MCF 10A (cell line): ENCODE measurements around the gene LRRK1. TPM values are rescaled to one million over a fixed set of nuclear protein-coding genes. Genes with fewer than 3 reads are reported as not detected.

Experiments
- BruUV-seq: library from RNA; stranded (reverse); fragments of 400-500 nt; replicated peaks from 2 replicates; lab custom pipeline; 2021; lab: Mats Ljungman, UMichigan
- CTCF ChIA-PET: fragments of 300-600 bp; sonication (Branson Sonifier 250); formaldehyde crosslinking; extraction: SDS; loops from one replicate; lab custom pipeline; 2021; ENCODE audit warnings: antibody characterized with exemption, inconsistent platforms; lab: Yijun Ruan, JAX
- POLR2A ChIA-PET: fragments of 300-600, 350-650 bp; sonication (Branson Sonifier 250); formaldehyde crosslinking; extraction: SDS; loops from one replicate; lab custom pipeline; 2020; ENCODE audit warnings: antibody characterized with exemption, inconsistent platforms; lab: Yijun Ruan, JAX
- DNase-seq: peaks from one replicate; pipeline ENCODE4 v3.0.0-alpha.2; 2018; ENCODE audit not compliant: unreplicated experiment
- H3K27ac Mint-ChIP-seq: one replicate; pipeline ENCODE4 v1.8.0; 2022; ENCODE audit warnings: mild to moderate bottlenecking, low read depth, mixed read lengths; ENCODE audit not compliant: unreplicated experiment
- H3K27me3 Mint-ChIP-seq: one replicate; pipeline ENCODE4 v1.8.0; 2022; ENCODE audit warnings: mixed read lengths; ENCODE audit not compliant: insufficient read depth, unreplicated experiment
- H3K36me3 Mint-ChIP-seq: one replicate; pipeline ENCODE4 v1.8.0; 2022; ENCODE audit warnings: mild to moderate bottlenecking, moderate library complexity, mixed read lengths; ENCODE audit not compliant: insufficient read depth, unreplicated experiment
- H3K4me1 Mint-ChIP-seq: one replicate; pipeline ENCODE4 v1.8.0; 2022; ENCODE audit warnings: mixed read lengths; ENCODE audit not compliant: insufficient read depth, unreplicated experiment
- H3K4me3 Mint-ChIP-seq: one replicate; pipeline ENCODE4 v1.8.0; 2022; ENCODE audit warnings: mild to moderate bottlenecking, moderate library complexity, mixed read lengths; ENCODE audit not compliant: unreplicated experiment
- H3K9me3 Mint-ChIP-seq: one replicate; pipeline ENCODE4 v1.8.0; 2022; ENCODE audit warnings: mixed read lengths; ENCODE audit not compliant: unreplicated experiment
- intact Hi-C: fragments of 100-400 bp; cut with micrococcal nuclease; formaldehyde crosslinking; loops from 2 replicates; pipeline ENCODE4 v1.14.1; 2022
- total RNA-seq: library from RNA; stranded (reverse); gene quantifications from 2 replicates; pipeline ENCODE4 v1.2.3, GENCODE V29; 2022
- TF ChIP-seq, protein P1 (sequence below): fragments of 200-600 bp; IDR thresholded peaks from one replicate; pipeline ENCODE4 v1.8.0; 2022; ENCODE audit warnings: antibody characterized with exemption, mild to moderate bottlenecking; ENCODE audit not compliant: unreplicated experiment

The LRRK1 gene
- total RNA-seq, 1 experiment from 2014 or later = 15.4 TPM

DNA sequence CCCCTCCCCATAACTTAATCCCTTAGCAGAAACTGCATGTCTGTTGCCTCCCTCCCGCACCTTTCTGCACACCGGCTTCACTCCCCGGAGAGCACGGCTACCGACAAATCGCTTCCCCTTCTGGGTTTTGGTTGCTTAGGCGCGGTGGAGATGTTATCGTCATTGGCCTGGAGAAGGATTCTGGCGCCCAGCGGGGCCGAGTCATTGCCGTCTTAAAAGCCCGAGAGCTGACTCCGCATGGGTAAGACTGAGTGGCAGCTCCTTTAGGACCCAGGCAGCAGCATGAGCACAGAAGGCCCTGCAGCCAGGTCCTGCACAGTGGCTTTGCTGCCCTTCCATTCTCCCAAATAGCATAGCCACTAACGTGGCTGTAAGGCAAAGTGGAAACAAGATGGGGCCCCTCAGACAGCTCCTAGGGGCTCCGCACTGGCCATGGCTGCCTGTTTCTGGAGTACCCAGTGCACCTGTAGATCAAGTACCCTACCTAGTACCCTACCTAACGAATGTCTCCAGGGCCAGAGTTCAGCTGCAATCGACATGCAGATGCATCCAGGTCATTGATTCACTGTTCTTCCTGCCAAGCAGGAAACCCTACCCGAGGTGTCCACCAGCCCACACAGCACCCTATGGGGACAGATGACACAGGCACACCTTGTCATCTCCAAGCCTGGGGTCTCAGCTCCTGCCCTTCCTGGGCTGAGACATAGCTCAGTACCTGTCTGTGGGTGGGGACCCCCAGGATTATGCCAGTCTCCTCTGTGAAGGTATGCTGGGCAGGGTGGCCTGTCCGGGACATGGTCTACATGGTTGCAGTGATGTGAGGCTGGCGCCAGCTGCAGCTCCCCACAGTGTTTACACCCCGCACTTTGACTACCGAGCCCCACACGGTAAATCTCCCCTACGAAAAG lies 147.6 kb downstream of the LRRK1 start:
- Mint-ChIP-seq H3K4me3 (no peak overlapping the region), H3K4me1 (peaks cover 11% of the 10 kb centered on the region), H3K27ac (no peak overlapping the region), H3K9me3 (no peaks in the 10 kb centered on the region), H3K27me3 (no peaks in the 10 kb centered on the region), H3K36me3 (peaks cover 5% of the 10 kb centered on the region)
- ChIA-PET POLR2A (no interaction called here), CTCF (interaction anchor here (0.6 to 1.3 kb wide), 3 partner anchors 51 to 191 kb away, joined by 3 to 5 read pairs (median 3); no protein-coding TSS in a partner anchor)
- intact Hi-C loops = no loop called here
- BruUV-seq = no TSS peak
- TF ChIP-seq, protein P1, sequence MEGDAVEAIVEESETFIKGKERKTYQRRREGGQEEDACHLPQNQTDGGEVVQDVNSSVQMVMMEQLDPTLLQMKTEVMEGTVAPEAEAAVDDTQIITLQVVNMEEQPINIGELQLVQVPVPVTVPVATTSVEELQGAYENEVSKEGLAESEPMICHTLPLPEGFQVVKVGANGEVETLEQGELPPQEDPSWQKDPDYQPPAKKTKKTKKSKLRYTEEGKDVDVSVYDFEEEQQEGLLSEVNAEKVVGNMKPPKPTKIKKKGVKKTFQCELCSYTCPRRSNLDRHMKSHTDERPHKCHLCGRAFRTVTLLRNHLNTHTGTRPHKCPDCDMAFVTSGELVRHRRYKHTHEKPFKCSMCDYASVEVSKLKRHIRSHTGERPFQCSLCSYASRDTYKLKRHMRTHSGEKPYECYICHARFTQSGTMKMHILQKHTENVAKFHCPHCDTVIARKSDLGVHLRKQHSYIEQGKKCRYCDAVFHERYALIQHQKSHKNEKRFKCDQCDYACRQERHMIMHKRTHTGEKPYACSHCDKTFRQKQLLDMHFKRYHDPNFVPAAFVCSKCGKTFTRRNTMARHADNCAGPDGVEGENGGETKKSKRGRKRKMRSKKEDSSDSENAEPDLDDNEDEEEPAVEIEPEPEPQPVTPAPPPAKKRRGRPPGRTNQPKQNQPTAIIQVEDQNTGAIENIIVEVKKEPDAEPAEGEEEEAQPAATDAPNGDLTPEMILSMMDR = no peak
- no peak for DNase-seq

DNA sequence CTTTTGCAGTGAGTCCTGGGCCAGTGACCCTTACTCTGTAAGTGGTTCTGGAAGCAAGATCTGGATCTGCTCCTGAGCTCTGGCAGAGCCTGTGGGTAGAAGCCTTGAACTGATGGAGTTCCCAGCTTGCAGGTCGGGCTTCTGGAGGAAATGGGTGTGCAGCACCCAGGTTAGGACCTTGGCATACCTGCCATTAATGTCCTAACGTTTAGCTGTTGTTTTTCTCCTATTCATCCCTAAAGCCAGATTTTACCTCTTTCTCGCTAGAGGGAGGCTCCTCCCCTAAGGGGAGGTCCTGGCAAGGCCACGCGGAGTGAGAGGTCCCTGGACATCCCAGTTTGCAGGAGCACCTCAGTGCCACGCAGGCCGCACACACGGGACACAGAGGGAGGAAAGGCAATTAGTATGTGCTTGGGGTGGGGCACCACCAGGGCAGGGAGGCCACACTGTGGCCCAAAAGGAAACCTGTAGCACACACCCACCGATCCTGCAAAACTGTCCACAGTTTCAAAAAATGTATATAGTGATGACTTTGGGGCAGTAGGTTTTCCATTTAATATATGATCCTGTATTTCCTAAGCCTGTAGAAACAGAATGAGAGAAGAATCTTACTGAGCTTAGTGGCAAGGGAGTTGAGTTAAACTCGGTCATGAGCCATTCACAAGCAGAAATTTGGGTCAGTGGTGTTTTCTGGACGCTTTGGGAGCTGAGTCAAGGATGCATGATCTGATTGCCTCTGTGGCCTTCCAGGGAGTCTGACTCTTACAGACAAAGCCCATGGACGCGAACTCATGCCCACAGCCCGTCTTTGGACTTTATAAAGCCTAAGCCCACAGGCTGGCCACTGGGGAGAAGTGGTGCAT lies 148.7 kb downstream of the LRRK1 start:
- intact Hi-C loops = no loop called here
- Mint-ChIP-seq H3K36me3 (peaks cover 8% of the 10 kb centered on the region), H3K4me3 (no peak overlapping the region), H3K4me1 (peaks cover 11% of the 10 kb centered on the region), H3K9me3 (no peaks in the 10 kb centered on the region), H3K27me3 (no peaks in the 10 kb centered on the region), H3K27ac (no peak overlapping the region)
- no peak for DNase-seq
- POLR2A ChIA-PET = no interaction called here
- BruUV-seq = no TSS peak
- TF ChIP-seq, protein P1 = no peak
- CTCF ChIA-PET = interaction anchor here (0.6 to 1.3 kb wide), 3 partner anchors 21 to 190 kb away, joined by 3 to 5 read pairs (median 3); no protein-coding TSS in a partner anchor

DNA sequence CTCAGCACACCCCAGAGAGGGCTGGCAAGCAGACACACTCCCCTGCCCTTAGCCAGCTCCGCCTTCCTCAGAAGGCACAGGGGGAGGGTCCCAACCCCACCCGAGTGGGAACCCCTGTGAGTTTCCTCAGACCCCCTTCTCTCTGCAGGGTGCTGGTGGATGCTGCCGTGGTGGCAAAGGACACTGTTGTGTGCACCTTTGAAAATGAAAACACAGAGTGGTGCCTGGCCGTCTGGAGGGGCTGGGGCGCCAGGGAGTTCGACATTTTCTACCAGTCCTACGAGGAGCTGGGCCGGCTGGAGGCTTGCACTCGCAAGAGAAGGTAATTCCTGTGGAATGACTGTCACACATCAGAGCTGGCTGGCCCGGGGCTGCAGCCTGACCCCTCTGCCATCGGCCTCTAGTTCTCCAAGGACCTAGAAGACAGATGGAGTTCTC lies 149.4 kb downstream of the LRRK1 start:
- Mint-ChIP-seq H3K9me3 (no peaks in the 10 kb centered on the region), H3K27me3 (no peaks in the 10 kb centered on the region), H3K4me1 (peaks cover 11% of the 10 kb centered on the region), H3K36me3 (peaks cover 12% of the 10 kb centered on the region), H3K4me3 (no peak overlapping the region), H3K27ac (no peak overlapping the region)
- TF ChIP-seq, protein P1 = no peak
- intact Hi-C loops = no loop called here
- no TSS peak for BruUV-seq
- POLR2A ChIA-PET = no interaction called here
- no peak for DNase-seq
- CTCF ChIA-PET = interaction anchor here (0.7 kb wide), 1 partner anchor 20 kb away, joined by 3 read pairs; no protein-coding TSS in a partner anchor
